GM12875 (cell line): ENCODE results near the gene KRT78.

Source experiments
- H3K4me3 ChIP-seq: one replicate; pipeline ENCODE4 v1.5.1; 2011; ENCODE audit warnings: low read depth, low read length, control low read depth
- CTCF ChIP-seq: IDR thresholded peaks from 2 replicates; pipeline ENCODE4 v1.5.1; 2011; ENCODE audit warnings: low read depth, mild to moderate bottlenecking, control low read depth, inconsistent platforms, low read length, moderate library complexity, borderline replicate concordance; ENCODE audit not compliant: insufficient read depth

Gene KRT78

GRCh38 chr12:52837781-52838608 lies 10.8 kb downstream of the KRT78 start:
- no peak overlapping the region for H3K4me3 ChIP-seq
- TF ChIP-seq CTCF = no peak

- no peak overlapping the region for H3K4me3 ChIP-seq
- TF ChIP-seq CTCF = no peak
Measured at GRCh38 chr12:52837413-52837741, 11.4 kb downstream of the KRT78 start.

GRCh38 chr12:52836491-52837412 lies 12.0 kb downstream of the KRT78 start:
- H3K4me3 ChIP-seq = no peak overlapping the region
- TF ChIP-seq CTCF = no peak

- TF ChIP-seq CTCF = no peak
- no peak overlapping the region for H3K4me3 ChIP-seq
Measured at GRCh38 chr12:52836042-52836466, 12.7 kb downstream of the KRT78 start.

GRCh38 chr12:52835271-52836041 lies 13.3 kb downstream of the KRT78 start:
- H3K4me3 ChIP-seq = no peak overlapping the region
- TF ChIP-seq CTCF = no peak

GRCh38 chr12:52834727-52835001 lies 14.1 kb downstream of the KRT78 start:
- TF ChIP-seq CTCF = no peak

More at GRCh38 chr12:52834727-52835001, 14.1 kb downstream of the KRT78 start:
- no peak overlapping the region for H3K4me3 ChIP-seq
